Ishikawa (cell line): ENCODE data around the gene HSPB8.

Experiments
- CEBPB ChIP-seq: IDR thresholded peaks from 2 replicates; pipeline ENCODE4 v1.6.1; 2012
- CREB1 ChIP-seq: IDR thresholded peaks from 2 replicates; pipeline ENCODE4 v1.6.1; 2012; ENCODE audit warnings: low read depth
- EGR1 ChIP-seq: IDR thresholded peaks from 2 replicates; pipeline ENCODE4 v1.6.1; 2012
- EP300 ChIP-seq: IDR thresholded peaks from 2 replicates; pipeline ENCODE4 v1.6.1; 2012; ENCODE audit warnings: borderline replicate concordance
- FOXM1 ChIP-seq: IDR thresholded peaks from 2 replicates; pipeline ENCODE4 v1.6.1; 2012; ENCODE audit warnings: low read depth, borderline replicate concordance
- NFIC ChIP-seq: IDR thresholded peaks from 2 replicates; pipeline ENCODE4 v1.6.1; 2012
- RAD21 ChIP-seq: IDR thresholded peaks from 2 replicates; pipeline ENCODE4 v1.6.1; 2012; ENCODE audit warnings: low read depth
- REST ChIP-seq: IDR thresholded peaks from 2 replicates; pipeline ENCODE4 v1.6.1; 2012; ENCODE audit warnings: low read depth, mild to moderate bottlenecking
- TAF1 ChIP-seq: IDR thresholded peaks from 2 replicates; pipeline ENCODE4 v1.6.1; 2012; ENCODE audit warnings: low read depth, mild to moderate bottlenecking
- TCF12 ChIP-seq: IDR thresholded peaks from 2 replicates; pipeline ENCODE4 v1.6.1; 2012; ENCODE audit warnings: low read depth
- TEAD4 ChIP-seq: IDR thresholded peaks from 2 replicates; pipeline ENCODE4 v1.6.1; 2012
- USF1 ChIP-seq: IDR thresholded peaks from 2 replicates; pipeline ENCODE4 v1.6.1; 2012
- YY1 ChIP-seq: IDR thresholded peaks from 2 replicates; pipeline ENCODE4 v1.6.1; 2012; ENCODE audit warnings: low read depth
- ZBTB7A ChIP-seq: IDR thresholded peaks from 2 replicates; pipeline ENCODE4 v1.6.1; 2012; ENCODE audit warnings: low read depth
- TF ChIP-seq, protein P1 (sequence below): IDR thresholded peaks from 2 replicates; pipeline ENCODE4 v1.6.1; 2012

Gene HSPB8

DNA sequence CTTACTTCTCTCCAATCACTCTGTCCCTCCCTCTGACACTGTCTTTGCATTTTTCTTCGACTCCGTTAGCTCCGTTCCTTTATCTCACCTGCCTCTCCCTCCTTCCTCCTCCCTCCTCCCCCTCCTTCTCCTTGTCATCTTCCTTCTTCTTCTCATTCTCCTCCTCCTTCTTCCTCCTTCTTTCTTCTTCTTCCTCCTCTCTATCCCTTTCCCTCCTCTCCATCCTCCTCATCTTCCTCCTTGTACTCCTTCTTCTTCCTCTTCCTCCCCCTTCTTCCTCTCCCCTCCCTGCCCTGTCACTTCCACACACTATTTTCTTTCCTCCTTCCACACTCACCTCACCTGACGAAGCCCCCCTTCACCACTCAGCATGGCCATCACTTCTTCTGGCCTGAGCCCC lies 53.0 kb downstream of the HSPB8 start:
- no peak for TF ChIP-seq FOXM1
- no peak for TF ChIP-seq ZBTB7A
- TF ChIP-seq TAF1 = no peak
- no peak for TF ChIP-seq TEAD4
- TF ChIP-seq USF1 = no peak
- no peak for TF ChIP-seq EP300
- no peak for TF ChIP-seq RAD21

DNA sequence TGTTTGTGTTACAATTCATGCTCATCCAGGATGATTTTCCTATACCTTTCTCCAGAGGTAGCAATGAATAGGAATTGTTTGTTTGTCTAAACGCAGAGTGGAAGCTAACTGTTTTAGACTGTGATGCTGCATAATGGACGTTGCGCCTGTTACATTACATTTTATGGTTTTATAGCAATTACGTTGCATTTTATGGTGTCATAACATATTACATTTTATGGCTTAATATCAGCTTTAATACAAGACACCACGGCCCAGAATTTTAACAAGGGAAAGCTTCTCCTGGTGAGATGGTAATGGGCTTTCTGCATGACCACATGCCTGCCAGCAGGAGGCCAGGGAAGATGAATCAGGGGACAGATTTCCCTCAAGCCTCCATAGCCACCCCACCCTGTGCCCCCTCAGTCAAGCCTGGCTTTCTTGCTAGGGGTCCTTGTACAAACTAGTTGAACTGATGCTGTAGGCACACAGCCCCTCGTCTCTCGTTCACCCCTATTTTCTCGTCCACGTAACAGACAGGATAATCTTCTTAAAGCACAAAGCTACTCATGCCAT lies 56.5 kb downstream of the HSPB8 start:
- no peak for TF ChIP-seq EP300
- no peak for TF ChIP-seq NFIC
- no peak for TF ChIP-seq CEBPB
- TF ChIP-seq, protein P1, sequence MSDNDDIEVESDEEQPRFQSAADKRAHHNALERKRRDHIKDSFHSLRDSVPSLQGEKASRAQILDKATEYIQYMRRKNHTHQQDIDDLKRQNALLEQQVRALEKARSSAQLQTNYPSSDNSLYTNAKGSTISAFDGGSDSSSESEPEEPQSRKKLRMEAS = no peak
- TF ChIP-seq CREB1 = no peak
- no peak for TF ChIP-seq TCF12
- no peak for TF ChIP-seq TEAD4
- TF ChIP-seq RAD21 = no peak
- no peak for TF ChIP-seq ZBTB7A
- no peak for TF ChIP-seq YY1
- no peak for TF ChIP-seq FOXM1
- TF ChIP-seq REST = no peak

- TF ChIP-seq USF1 (no peak), CEBPB (no peak), FOXM1 (no peak), NFIC (no peak), EP300 (no peak), TEAD4 (no peak), REST (no peak), YY1 (no peak), CREB1 (no peak), ZBTB7A (no peak), RAD21 (no peak), EGR1 (no peak), TCF12 (no peak), TAF1 (no peak)
- TF ChIP-seq, protein P1 = no peak
Observed at GRCh38 chr12:119236372-119236771, 57.6 kb downstream of the HSPB8 start.

DNA sequence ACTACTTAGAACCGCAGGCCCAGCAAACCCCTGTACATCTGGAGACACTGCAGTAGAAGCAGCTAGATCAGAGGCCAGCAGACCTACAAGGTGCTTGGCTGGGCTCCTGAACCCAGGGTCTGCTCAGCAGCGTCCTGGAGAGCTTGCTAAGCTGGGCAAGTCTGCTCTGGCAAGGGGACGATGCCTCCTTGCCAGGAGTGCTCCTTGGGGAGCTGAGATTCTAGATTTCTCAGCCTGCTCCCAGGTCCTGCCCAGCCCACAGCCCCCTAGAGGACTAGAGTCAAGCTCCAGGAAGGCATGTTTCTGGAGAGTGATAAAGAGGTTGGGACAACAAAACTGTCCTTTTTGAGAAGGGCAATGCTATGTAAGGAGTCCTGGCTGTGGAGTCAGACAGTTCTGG lies 60.3 kb downstream of the HSPB8 start:
- TF ChIP-seq YY1 = no peak
- no peak for TF ChIP-seq EGR1
- no peak for TF ChIP-seq FOXM1
- TF ChIP-seq REST = no peak

- no peak for TF ChIP-seq RAD21
- TF ChIP-seq TCF12 = no peak
- TF ChIP-seq NFIC = no peak
- TF ChIP-seq, protein P1 = no peak
- TF ChIP-seq FOXM1 = no peak
- TF ChIP-seq TAF1 = no peak
- TF ChIP-seq YY1 = no peak
- no peak for TF ChIP-seq CREB1
Observed at GRCh38 chr12:119241049-119241448, 62.3 kb downstream of the HSPB8 start.
